Fibroblast of upper back skin (primary cell): ENCODE results near the gene POLR1A.

Experiments
- DNase-seq: peaks from one replicate; pipeline ENCODE4 v3.0.0-alpha.2; 2013

The POLR1A gene

DNA sequence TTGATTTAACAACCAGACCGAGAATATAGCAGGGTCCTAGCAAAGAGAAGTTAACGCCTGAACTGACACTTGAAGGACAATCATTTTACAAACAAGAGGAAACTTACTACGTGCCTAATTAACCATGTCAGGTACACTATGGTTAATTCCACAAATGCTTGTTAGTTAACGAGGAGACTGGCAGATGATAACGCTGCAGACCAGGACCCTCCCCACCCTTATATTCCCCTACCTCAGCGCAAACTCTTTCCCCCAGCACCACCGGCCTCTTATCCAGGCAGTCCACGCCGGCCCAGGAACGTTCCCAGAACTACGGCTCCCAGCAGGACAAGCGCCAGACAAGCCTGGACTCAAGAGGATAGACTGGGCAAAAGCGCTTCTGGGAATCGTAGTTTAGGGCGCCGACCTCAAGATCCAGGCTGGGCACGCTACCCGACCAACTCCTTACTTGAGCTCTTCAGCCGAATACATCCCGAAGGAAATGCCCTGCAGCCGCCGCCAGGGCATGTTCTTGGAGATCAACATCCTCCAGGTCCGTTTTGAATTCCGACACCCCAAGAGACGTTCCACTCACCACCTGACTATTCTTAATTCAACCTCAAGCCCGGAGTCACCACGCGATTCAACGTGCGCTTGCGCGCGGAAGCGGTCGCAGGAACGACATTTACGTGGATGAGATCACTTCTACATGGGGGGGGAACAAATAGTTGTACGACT, at the start of gene POLR1A:
Gene POLR1A (minus strand): TSS at position 635 of the 717 bp plus-strand sequence. CDS start 110 bp downstream, at position 525.
- peak; percentile 91 for DNase-seq

DNA sequence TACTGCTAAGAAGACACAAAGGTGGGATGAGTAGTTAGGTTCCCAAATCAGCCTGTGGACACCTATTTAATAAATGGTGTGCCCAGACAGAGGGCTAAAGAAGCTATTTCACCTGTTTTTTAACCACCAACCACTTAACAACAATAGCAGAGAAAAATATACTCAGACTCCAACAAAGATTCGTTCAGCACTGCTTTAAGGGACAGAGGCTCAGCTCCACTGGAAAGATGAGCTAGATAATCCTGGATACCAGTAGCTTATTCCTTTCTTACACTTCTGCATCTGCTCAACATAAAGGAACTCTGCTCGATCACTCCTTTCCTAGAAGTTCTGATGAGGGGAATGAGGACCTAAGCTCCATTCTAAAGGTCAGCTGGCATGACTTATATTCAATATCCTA, 44.8 kb upstream of the POLR1A start:
- DNase-seq: no peak

DNA sequence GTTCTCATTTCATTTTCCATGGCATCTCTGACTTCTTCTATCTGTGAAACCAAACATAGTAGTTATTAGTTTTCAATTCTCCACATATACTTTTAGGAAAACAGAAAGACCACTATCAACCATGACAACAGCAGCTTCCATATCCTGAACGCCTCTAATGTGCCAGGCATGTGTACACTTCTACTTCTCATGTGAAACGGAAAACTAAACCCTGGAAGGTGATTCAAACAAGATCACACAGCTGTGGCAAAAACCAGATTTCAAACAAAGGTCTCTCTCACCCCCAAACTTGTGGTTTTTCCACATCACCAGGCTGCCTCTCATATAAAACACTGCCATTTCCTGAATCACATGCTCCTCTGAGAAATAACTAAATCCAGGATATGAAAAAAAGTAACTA, 42.1 kb upstream of the POLR1A start:
- no peak for DNase-seq

DNA sequence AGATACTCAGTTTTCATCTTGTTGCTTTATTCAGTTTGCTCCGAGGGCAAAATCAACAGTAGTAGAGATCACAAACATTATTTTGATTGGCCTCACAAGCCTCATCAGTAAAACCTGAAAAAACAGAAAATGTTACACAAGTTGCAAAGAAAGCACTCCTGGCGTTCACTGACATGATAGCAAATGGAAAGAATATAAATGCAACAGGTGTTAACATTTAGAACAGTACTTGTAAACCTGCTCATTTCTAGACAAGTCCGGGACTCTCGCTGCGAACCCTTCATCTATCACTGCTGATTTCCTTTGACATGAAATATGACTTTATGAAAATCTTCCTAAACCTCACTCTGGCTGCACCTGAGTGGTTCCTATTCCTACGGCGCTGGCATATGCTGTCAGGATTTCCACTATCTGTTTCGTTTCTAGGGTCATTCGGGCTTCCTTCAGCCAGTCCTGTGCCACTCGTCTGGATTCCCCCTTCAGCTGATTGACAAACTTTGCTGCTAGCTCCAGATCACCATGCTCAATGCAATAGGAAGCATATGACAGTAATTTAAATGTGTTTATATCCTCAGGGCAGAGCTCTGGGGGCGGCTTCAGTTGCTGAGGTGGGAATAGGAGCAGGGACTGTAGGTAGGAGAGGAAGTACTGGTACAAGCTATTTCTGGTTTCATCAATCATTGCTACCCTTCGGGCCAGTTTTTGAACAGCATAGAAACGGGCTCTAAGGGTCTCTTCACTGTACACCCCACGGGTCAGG, 38.4 kb upstream of the POLR1A start:
- DNase-seq: no peak

DNA sequence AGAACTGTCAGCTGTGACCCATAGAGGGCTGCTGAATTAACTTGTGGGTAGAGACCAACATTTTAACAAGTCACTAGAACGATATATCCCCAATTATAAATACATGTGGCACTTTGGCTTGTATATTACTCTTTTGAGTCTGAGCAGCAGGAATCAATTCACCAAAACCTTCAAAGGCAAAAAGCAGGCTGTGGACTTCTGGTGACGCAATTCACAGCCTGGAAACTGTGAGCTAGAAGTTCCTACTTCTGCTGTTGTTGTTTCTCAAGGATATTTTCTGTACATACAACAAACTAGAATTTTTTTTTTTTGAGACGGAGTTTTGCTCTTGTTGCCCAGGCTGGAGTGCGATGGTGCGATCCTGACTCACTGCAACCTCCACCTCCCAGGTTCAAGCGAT, 37.6 kb upstream of the POLR1A start:
- no peak for DNase-seq

DNA sequence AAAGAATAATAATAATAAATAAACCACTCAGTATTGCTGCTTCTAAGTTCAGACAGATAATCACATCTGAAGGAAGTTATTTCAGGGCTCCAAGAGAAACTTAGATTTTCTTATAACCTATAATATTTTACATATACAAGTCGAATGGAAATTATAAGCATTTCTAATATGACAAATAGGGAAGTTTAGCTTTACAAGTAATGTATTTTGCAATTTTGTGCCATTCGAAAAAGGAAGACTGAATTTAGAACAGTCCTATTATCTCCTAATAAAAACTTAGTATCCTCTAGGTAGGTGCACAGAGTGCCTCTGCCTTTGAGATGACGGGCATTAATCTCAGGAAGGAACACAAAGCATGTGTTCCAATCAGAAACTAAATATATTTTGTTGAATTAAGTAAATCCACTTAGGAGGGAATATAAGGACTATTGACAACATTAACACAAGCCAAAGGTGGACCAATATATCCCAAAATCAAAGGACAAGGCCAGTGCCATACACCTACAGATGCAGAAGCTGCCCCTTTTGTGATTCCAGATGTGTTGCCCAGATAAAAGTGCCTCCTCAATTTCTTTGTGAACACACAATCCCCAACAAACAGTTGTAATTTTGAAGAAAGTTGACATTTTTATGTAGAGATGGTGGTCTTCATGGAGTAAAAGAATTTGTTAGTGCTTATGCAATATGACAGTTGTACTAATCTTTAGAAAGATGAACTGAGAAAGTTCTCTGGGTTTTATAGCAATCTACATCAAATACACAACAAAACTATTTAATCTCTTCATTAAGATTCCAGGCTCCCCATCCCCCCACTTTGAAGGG, 37.0 kb upstream of the POLR1A start:
- no peak for DNase-seq

DNA sequence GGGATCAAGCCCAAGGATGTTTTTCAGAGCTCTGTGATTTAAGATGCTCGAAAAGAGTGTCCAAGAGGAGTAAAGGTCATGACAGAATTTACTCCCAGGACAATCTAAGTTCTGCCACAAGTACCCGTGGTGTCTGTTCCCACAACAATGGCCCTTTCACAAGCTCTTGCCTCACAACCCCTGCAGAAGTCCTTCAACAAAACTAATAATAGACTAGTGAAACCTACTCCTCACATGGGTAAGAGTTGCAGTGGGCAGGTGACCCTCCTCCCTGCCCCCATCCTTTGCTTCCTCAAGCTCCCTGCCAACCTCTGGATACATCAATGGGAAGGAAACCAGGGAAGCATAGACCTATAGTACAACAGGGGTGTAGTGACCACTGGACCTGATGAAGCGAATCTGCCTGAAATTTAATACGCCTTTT, 35.3 kb upstream of the POLR1A start:
- DNase-seq: no peak

DNA sequence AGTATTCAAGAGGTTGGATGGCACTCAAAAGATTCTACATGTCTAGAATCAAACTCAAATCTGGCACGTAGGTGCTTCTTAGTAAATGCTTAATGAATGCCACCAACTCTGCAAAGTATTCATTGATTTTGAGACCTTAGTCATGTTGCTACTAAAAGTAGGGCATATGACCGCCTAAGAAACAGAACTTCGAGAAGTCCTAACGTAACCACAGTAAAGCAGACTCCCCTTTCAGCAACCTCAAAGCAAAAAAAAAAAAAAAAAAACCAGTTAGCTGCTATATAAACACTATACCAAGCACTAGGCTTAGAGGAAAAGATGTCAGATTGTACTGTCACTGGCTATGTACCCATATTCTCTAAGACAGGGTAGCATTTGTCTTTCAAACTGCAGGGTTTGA, 34.3 kb upstream of the POLR1A start:
- DNase-seq: no peak

DNA sequence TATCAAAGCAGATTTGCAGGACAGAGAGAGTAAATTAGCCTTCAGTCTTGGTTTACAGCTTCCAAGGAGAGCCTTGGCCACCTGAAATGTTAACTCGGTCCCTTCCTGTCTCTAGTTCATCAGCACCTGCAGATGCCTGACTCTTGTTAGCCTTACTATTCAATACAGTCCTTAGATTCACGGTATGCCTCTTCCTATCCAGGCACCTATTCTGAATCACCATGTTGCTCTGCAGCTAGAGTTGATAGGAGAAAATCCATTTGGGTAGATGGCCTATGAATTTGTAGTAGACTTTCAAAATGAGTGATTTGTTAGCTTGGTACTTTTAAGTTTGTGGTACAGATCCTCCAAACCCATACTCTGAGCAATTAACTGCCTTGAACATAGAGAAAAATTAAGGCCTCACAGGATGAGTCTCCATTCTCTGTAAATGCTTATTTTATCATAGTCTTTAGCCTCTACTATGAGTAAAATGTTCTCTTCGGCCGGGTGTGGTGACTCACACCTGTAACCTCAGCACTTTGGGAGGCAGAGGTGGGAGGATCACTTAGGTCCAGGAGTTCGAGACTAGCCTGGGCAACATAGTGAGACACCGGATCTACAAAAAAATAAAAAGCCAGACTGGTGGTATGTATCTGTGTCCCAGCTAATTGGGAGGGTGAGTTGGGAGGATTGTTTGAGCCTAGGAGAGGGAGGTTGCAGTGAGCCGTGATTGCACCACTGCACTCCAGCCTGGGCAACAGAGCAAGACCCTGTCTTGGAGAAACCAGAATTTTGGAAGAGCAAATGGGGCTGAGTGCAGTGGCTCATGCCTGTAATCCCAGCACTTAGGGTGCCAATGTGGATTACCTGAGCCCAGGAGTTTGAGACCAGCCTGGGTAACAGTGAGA, 33.3 kb upstream of the POLR1A start:
- no peak for DNase-seq

DNA sequence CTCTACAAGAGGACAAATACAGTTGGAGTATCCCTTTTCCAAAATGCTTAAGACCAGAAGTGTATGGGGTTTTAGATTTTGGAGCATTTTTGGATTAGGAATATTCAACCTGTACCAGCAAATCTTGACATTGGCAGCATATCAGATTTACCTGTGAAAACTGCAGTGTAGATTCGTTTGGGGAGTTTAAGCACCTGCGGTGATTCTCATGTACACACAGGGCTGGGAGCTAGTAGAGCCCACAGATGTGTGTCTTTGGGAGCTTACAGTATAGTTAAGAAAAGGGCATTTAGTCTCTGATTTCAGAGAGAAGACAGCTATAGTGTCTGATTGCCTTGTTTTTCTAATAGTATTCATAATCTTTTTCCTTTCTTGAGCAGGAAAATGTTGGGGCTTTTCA, 30.5 kb upstream of the POLR1A start:
- no peak for DNase-seq

DNA sequence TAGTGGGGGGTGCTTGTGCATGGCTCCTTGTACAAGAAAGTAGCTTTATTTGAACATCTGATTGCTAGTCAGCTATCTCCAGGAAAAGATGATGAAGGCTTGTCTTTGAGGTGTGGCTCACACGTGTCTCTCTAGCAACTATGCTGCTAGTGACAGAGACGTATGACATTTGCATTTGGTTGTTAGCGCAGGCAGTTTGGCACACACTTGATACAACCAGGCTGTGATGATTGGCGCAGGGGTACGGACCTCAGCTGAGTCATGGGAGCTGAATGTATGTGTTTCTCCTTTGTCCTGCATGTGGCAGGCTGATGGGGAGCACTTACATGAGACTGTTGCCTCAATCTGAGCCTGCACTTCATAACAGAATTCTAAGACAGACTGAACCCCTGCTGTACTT, 30.0 kb upstream of the POLR1A start:
- DNase-seq: no peak

DNA sequence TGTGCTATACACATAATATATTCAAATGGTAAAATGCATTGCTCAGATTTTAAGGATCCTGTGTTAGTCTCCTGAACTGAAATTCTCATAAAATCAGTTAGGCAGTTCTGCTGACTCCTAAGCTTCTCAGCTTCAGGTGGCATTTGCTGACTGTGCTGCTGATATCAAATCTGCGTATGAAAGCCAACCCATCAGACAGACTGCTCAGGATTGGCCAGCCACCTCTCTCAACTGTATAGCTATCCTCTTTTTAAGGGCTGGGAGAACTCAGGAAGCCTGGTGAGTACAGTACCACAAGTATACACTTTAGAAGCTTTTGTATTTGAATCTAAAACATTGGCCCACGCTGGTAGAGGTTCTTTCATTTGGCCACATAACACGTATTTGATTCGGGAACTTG, 29.0 kb upstream of the POLR1A start:
- DNase-seq: no peak

DNA sequence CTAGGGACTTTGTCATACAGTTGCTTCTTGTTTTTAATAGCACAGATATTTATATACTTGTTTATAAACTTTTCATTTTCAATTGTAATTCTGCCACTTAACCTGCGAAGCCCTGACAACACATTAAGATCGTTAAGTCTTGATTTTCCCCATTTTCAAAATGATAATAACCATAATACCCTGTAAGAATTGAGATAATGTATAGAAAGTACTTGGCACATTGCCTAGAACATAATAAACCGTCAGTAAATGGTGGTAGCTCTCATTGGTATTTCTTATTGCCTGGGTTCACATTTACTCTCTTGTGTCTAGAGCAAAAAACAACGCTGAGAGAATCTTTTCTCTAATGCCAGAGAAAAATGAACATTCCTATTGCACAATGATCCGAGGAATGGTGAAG, 19.0 kb upstream of the POLR1A start:
- DNase-seq: no peak

DNA sequence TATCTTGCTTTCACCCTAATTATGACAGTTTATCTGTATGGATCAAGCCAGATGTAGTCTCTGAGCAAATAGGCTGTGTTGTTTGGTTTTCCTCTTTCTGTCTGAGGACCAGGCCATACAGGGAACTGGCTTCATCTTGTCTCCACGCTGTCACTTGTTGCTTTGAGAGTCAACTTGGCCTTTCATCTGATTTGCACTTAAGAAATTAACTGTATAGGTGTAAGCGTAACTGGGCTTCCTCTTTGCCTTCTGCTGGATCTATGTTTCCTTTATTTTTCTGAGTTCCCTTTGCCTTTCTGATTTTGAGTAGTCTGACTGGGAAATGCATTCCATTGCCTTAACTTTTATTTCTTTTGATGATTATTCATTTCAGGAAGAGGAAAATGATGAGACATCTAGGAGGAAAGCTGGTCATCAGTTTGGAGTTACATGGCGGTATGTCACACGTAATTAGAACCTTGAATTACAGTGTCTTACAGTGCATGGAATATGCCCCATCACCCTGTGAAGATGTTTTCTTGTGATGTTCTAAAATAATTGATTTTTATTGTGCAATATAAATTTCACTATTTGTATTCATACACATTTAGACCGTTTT, 17.7 kb upstream of the POLR1A start:
- DNase-seq: no peak

DNA sequence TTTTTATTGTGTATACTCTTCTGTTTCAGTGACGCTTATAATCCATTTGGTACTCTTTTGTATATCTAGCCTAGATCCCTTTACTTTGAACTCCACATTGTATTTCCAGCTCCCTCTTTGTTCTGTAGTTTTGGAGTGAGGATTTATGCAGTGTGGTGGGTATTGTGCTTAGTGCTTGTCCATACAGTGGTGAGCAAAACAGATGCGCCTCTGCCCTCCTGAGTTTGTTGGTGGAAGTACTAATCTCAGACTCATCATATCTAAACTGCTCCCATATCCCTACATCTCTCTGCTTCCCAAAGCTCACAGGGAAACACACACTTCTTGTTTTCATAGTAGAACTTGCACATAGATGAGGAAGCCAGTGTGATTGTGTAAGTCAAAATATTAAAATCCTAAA, 12.4 kb upstream of the POLR1A start:
- no peak for DNase-seq

DNA sequence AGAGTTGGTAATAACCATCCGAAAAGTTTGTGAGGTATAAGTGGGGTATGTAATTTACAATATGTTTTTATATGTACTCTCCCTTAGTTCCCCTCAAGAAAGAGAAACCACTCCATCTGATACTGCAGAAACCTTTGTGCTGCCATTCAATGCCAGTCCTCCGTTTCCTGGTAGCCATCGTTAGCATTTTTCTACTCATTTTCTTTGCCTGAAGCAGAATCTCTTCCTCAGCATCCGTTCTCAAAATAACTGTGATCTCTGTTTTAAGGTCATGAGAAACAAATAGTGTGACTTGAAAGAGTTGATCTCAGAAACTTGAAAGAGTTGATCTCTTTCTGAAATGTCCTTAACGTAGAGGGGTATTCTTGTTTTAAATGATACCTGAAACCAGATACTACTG, 1.3 kb upstream of the POLR1A start:
- DNase-seq: no peak

DNA sequence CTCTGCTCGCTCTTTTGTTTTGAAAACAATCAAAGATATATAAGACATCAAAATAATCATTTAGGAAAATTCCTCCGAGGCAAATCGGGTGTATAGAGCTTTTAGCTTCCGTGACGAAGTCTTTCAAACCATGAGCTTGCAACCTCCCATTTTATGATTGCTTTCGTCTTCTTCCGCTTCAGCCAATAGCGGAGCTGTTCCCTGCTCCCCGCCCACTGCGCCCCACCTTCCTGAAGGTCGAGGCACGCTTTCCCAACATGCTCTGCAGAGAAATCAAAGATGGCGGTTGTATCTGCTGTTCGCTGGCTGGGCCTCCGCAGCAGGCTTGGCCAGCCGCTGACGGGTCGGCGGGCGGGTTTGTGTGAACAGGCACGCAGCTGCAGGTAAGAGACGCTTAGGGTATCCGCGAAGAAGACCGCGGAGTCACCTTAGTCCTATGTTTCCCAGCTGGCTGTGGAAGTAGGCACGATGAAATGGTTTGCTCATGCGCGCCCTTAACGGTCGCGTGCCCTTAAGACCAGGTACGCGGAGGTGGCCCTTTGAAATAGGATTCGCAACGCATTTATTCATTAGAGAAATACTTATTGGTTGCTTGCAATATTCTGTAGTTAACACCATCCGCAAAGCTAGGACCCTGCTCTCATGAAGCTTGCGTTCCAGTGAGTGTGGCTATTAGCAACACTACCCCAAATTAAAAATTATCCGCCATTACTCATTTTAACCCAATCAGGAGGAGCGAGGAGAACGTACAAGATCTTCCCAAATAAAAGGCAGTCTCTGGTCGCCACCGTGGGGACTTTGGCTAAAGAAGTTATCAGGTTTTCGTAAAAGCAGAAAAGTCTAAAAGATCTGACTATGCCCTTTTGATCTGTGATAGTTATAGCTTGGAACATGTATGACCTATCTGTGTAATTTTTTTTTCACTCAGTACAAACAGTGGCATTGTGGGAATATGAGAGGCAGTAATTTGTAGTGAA, 571 bp upstream of the POLR1A start, which contains the start of gene PTCD3:
Gene PTCD3 (plus strand): TSS at position 267 of the 977 bp plus-strand sequence. CDS start 13 bp downstream, at position 280.
- DNase-seq: peak; percentile 94

DNA sequence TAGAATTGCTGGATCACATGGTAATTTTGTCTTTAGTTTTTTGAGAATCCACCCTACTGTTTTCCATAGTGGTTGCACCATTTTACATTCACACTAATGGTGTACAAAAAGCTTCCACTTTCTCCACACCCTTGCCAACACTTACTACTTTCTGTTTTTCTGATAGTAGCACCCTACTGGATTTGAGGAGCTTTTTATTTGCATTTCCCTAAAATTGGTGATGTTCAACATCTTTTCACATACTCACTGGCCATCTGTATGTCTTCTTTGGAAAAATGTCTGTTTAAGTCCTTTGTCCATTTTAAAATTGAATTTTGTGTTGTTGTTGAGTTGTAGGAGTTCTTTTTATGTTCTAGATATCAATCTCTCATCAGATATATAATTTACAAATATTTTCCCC, 3.5 kb downstream of the POLR1A start:
- DNase-seq: no peak

DNA sequence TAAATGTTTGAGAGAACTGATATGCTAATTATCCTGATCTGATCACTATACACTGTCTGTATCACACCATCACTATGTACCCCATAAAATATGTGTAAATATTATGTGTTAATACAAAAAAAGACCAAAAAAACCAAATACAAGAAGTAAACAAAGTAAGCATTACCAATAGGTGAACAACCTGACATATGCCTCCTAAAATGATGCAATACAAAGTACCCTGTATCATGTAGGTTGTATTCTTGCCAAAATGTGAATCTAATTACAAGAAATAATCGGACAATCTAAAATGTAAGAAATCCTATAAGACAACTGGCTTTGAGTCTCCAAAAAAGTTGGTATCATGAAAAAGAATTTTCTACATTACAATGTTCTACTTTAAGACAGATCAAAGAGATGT, 7.8 kb downstream of the POLR1A start:
- DNase-seq: no peak

DNA sequence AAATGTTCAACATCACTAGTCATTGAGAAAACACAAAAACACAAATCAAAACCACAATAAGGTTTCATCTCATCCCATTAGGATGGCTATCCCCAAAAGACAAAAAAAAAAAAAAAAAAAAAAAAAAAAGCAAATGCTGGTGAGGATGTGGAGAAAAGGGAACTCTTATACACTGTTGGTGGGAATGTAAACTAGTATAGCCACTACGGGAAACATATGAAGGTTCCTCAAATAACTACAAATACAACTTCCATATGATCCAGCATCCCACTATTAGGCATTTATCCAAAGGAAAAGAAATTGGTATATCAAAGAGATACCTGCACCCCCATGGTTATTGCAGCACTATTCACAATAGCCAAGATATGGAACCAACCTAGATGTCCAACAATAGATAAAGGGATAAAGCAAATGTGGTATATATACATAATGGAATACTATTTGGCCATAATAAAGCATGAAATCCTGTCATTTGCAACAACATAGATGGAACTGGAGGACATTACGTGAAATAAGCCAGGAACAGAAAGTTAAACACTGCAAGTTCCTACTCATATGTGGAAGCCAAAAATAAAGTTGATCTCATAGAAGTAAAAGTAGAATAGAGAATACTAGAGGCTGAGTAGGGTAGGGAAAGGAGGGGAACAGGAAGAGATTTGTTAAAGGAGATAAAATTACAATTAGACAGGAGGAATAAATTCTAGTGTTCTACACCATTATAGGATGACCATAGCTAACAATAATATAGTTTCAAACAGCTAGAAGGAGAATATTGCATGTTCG, 8.4 kb downstream of the POLR1A start:
- no peak for DNase-seq
